Measurements from ENCODE around the gene BIRC3. TPM values are rescaled to one million over a fixed set of nuclear protein-coding genes. Genes with fewer than 3 reads are reported as not detected.

Gene BIRC3
- total and polyA plus RNA-seq, 8 donors = 0.58 to 137 (median 44.8) TPM

- peaks cover 0 to 38% (median 23%) of the 10 kb centered on the region in 4 donors for H3K4me1 ChIP-seq
- intact Hi-C loops (cut with DNase I; ENCODE audit: low total_unique reads) = no loop called here
- H3K27me3 ChIP-seq = no peaks in the 10 kb centered on the region
- no peak for TF ChIP-seq EP300 (IDR thresholded peaks at IDR 0.05)
- TF ChIP-seq, protein P1, sequence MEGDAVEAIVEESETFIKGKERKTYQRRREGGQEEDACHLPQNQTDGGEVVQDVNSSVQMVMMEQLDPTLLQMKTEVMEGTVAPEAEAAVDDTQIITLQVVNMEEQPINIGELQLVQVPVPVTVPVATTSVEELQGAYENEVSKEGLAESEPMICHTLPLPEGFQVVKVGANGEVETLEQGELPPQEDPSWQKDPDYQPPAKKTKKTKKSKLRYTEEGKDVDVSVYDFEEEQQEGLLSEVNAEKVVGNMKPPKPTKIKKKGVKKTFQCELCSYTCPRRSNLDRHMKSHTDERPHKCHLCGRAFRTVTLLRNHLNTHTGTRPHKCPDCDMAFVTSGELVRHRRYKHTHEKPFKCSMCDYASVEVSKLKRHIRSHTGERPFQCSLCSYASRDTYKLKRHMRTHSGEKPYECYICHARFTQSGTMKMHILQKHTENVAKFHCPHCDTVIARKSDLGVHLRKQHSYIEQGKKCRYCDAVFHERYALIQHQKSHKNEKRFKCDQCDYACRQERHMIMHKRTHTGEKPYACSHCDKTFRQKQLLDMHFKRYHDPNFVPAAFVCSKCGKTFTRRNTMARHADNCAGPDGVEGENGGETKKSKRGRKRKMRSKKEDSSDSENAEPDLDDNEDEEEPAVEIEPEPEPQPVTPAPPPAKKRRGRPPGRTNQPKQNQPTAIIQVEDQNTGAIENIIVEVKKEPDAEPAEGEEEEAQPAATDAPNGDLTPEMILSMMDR (IDR thresholded peaks at IDR 0.05) = no peak
- no peak for TF ChIP-seq POLR2AphosphoS5 (IDR thresholded peaks at IDR 0.05)
- no peak for TF ChIP-seq POLR2A (IDR thresholded peaks at IDR 0.05)
- peak in 1 of 2 donors; percentile 23 for DNase-seq
- no peak overlapping the region for H3K4me3 ChIP-seq
- no peaks in the 10 kb centered on the region for H3K9me3 ChIP-seq
- WGBS, 5 donors = 29 to 54% (median 40%) methylated on average over 3 of the region's 3 CpGs
- peak overlapping the region in 2 of 5 donors; percentile 10 to 38 for H3K27ac ChIP-seq
- no peaks in the 10 kb centered on the region for H3K36me3 ChIP-seq
Measured at GRCh38 chr11:102288725-102289083, 28.6 kb upstream of the BIRC3 start.

DNA sequence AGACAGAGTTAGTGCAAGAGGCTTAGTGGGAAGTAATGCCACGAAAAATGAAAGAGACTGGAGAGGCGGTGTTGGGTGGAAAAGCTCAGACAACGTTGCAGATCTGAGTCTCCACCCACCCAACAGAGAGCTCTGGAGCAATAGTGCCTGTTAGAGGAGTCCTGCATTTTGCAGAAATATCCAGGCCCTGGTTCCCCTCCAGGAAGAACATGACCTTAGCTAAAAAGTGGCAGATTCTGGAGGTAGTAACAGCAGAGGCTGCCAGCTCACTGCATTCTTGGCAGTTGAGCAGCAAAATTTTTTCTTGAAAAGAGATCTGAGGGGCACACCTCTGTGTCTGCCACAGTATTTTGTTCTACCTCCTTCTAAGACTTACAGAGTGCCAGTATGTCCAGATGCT lies 27.7 kb upstream of the BIRC3 start:
- H3K4me3 ChIP-seq = no peak overlapping the region
- WGBS, 5 donors = 12 to 25% (median 24%) methylated on average over 3 of the region's 3 CpGs
- H3K27ac ChIP-seq = peak overlapping the region in 2 of 5 donors; percentile 10 to 13
- H3K36me3 ChIP-seq = no peaks in the 10 kb centered on the region
- intact Hi-C loops (cut with DNase I; ENCODE audit: low total_unique reads) = no loop called here
- no peaks in the 10 kb centered on the region for H3K9me3 ChIP-seq
- H3K4me1 ChIP-seq = peaks cover 0 to 47% (median 27%) of the 10 kb centered on the region in 4 donors
- TF ChIP-seq POLR2A (IDR thresholded peaks at IDR 0.05) (no peak), EP300 (IDR thresholded peaks at IDR 0.05) (no peak), POLR2AphosphoS5 (IDR thresholded peaks at IDR 0.05) (no peak)
- TF ChIP-seq, protein P1 (IDR thresholded peaks at IDR 0.05) = no peak
- DNase-seq = no peak
- no peaks in the 10 kb centered on the region for H3K27me3 ChIP-seq

- Histone ChIP-seq H3K27me3 (no peaks in the 10 kb centered on the region), H3K27ac (no peak overlapping the region), H3K4me3 (no peak overlapping the region), H3K9me3 (no peaks in the 10 kb centered on the region), H3K4me1 (peaks cover 0 to 50% (median 27%) of the 10 kb centered on the region in 4 donors), H3K36me3 (no peaks in the 10 kb centered on the region)
- DNase-seq = no peak
- intact Hi-C loops (cut with DNase I; ENCODE audit: low total_unique reads) = no loop called here
- no peak for TF ChIP-seq POLR2AphosphoS5 (IDR thresholded peaks at IDR 0.05)
- TF ChIP-seq, protein P1 (IDR thresholded peaks at IDR 0.05) = no peak
- TF ChIP-seq EP300 (IDR thresholded peaks at IDR 0.05) = no peak
- no peak for TF ChIP-seq POLR2A (IDR thresholded peaks at IDR 0.05)
- 93 to 100% (median 97%) methylated on average over 1 of the region's 1 CpG for WGBS, 5 donors
Measured at GRCh38 chr11:102291831-102292230, 25.5 kb upstream of the BIRC3 start.

DNA sequence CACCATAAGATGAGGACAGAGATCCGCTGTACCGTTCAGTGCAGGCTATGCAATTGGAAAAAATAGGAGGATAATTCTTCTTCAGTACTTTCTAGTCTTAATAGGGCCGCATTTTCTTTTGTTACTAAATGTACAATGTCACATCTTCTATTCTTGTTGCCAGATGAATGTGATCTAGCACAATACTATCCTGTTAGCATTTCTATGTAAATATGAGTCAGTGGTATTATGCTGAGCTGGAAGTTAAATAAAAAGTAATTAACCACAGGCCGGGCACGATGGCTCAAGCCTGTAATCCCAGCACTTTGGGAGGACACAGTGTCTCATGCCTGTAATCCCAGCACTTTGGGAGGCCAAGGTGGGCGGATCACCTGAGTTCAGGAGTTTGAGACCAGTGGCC lies 24.4 kb upstream of the BIRC3 start:
- intact Hi-C loops (cut with DNase I; ENCODE audit: low total_unique reads) = no loop called here
- no peak for DNase-seq
- no peak overlapping the region for H3K4me3 ChIP-seq
- WGBS, 5 donors = 72 to 89% (median 78%) methylated on average over 6 of the region's 6 CpGs
- no peaks in the 10 kb centered on the region for H3K9me3 ChIP-seq
- TF ChIP-seq POLR2AphosphoS5 (IDR thresholded peaks at IDR 0.05) = no peak
- TF ChIP-seq, protein P1 (IDR thresholded peaks at IDR 0.05) = no peak
- TF ChIP-seq EP300 (IDR thresholded peaks at IDR 0.05) = no peak
- no peak for TF ChIP-seq POLR2A (IDR thresholded peaks at IDR 0.05)
- no peaks in the 10 kb centered on the region for H3K27me3 ChIP-seq
- H3K27ac ChIP-seq = no peak overlapping the region
- no peaks in the 10 kb centered on the region for H3K36me3 ChIP-seq
- peaks cover 0 to 44% (median 20%) of the 10 kb centered on the region in 4 donors for H3K4me1 ChIP-seq

Measured in stomach (tissue), 9 donors.